ENCODE data around the gene SLC16A1.

GRCh38 chr1:112997781-112998180 lies 41.8 kb upstream of the SLC16A1 start:
- no peak for TF ChIP-seq POLR2AphosphoS5 (IDR thresholded peaks at IDR 0.05; ENCODE audit: low read depth, low read length)
- no peak for TF ChIP-seq CTCF (IDR thresholded peaks at IDR 0.05)
- no peak for TF ChIP-seq NRF1 (IDR thresholded peaks at IDR 0.05; ENCODE audit: low read depth, low read length)
- TF ChIP-seq YY1 (IDR thresholded peaks at IDR 0.05; ENCODE audit: low read depth) = no peak
- no peak for TF ChIP-seq ELF1 (IDR thresholded peaks at IDR 0.05)
